ENCODE results near the gene PDRG1.
"Not testable (repeated sequence)": the region's sequence is repeated elsewhere in the genome, so short reads cannot be mapped to it uniquely, and the experiment has no call there.

PDRG1 gene

GRCh38 chr20:31929631-31930030 lies 22.2 kb downstream of the PDRG1 start:
- not testable (repeated sequence) for DNase-seq (ENCODE audit: low read depth in 4 of 4, low spot score in 1 of 4)

GRCh38 chr20:31927627-31928159 lies 24.2 kb downstream of the PDRG1 start:
- DNase-seq (ENCODE audit: low read depth in 4 of 4, low spot score in 1 of 4) = no peak

GRCh38 chr20:31926493-31926892 lies 25.4 kb downstream of the PDRG1 start:
- no peak for DNase-seq (ENCODE audit: low read depth in 4 of 4, low spot score in 1 of 4)

GRCh38 chr20:31925631-31926030 lies 26.2 kb downstream of the PDRG1 start:
- no peak for DNase-seq (ENCODE audit: low read depth in 4 of 4, low spot score in 1 of 4)

GRCh38 chr20:31924561-31924960 lies 27.3 kb downstream of the PDRG1 start:
- no peak for DNase-seq (ENCODE audit: low read depth in 4 of 4, low spot score in 1 of 4)

GRCh38 chr20:31923388-31924331 lies 28.2 kb downstream of the PDRG1 start:
- DNase-seq (ENCODE audit: low read depth in 4 of 4, low spot score in 1 of 4) = no peak

- DNase-seq (ENCODE audit: low read depth in 4 of 4, low spot score in 1 of 4) = no peak
Measured at GRCh38 chr20:31922588-31922987, 29.3 kb downstream of the PDRG1 start.

GRCh38 chr20:31922181-31922580 lies 29.7 kb downstream of the PDRG1 start:
- no peak for DNase-seq (ENCODE audit: low read depth in 4 of 4, low spot score in 1 of 4)

GRCh38 chr20:31921480-31921879 lies 30.4 kb downstream of the PDRG1 start:
- DNase-seq (ENCODE audit: low read depth in 4 of 4, low spot score in 1 of 4) = not testable (repeated sequence)

GRCh38 chr20:31920275-31920855 lies 31.5 kb downstream of the PDRG1 start:
- DNase-seq (ENCODE audit: low read depth in 4 of 4, low spot score in 1 of 4) = no peak

GRCh38 chr20:31919410-31920155 lies 32.3 kb downstream of the PDRG1 start:
- DNase-seq (ENCODE audit: low read depth in 4 of 4, low spot score in 1 of 4) = no peak

- DNase-seq (ENCODE audit: low read depth in 4 of 4, low spot score in 1 of 4) = no peak
Measured at GRCh38 chr20:31918466-31919105, 33.3 kb downstream of the PDRG1 start.

GRCh38 chr20:31917962-31918412 lies 33.9 kb downstream of the PDRG1 start:
- DNase-seq (ENCODE audit: low read depth in 4 of 4, low spot score in 1 of 4) = not testable (repeated sequence)

- DNase-seq (ENCODE audit: low read depth in 4 of 4, low spot score in 1 of 4) = no peak
Measured at GRCh38 chr20:31916708-31917107, 35.1 kb downstream of the PDRG1 start.

- DNase-seq (ENCODE audit: low read depth in 4 of 4, low spot score in 1 of 4) = no peak
Measured at GRCh38 chr20:31915491-31916280, 36.2 kb downstream of the PDRG1 start.

GRCh38 chr20:31914170-31914569 lies 37.7 kb downstream of the PDRG1 start:
- no peak for DNase-seq (ENCODE audit: low read depth in 4 of 4, low spot score in 1 of 4)

GRCh38 chr20:31913431-31914157 lies 38.3 kb downstream of the PDRG1 start:
- DNase-seq (ENCODE audit: low read depth in 4 of 4, low spot score in 1 of 4) = no peak

GRCh38 chr20:31910071-31910803 lies 41.6 kb downstream of the PDRG1 start:
- DNase-seq (ENCODE audit: low read depth in 4 of 4, low spot score in 1 of 4) = no peak

Measured in stimulated activated CD4-positive, alpha-beta T cell treated with anti-CD3 and anti-CD28 coated beads, Interleukin-1b, Interleukin-23, amount 100 ng/mL, for 24 hours (primary cell).